Caco-2 (cell line): Measurements from ENCODE around the gene GMPR. TPM values are rescaled to one million over a fixed set of nuclear protein-coding genes. Genes with fewer than 3 reads are reported as not detected.

ENCODE experiments used
- BruUV-seq: library from RNA; stranded (reverse); fragments of 400-500 nt; replicated peaks from 2 replicates; lab custom pipeline; 2021; lab: Mats Ljungman, UMichigan
- CTCF ChIA-PET: fragments of 300-600 bp; sonication (Branson Sonifier 250); formaldehyde crosslinking; loops from one replicate; lab custom pipeline; 2022; ENCODE audit warnings: antibody characterized with exemption; lab: Charles Lee
- POLR2A ChIA-PET: fragments of 300-600 bp; sonication (Branson Sonifier 250); formaldehyde crosslinking; loops from one replicate; lab custom pipeline; 2022; ENCODE audit warnings: antibody characterized with exemption; lab: Charles Lee
- DNase-seq, 2 experiments: peaks; one replicate each; pipeline versions ENCODE4 v3.0.0 to v3.0.0-alpha.2; 2020 to 2022
- H3K27me3 ChIP-seq: replicated peaks from 2 replicates; pipeline ENCODE4 v1.6.0; 2011; ENCODE audit warnings: low read length; ENCODE audit not compliant: control insufficient read depth, insufficient read depth
- H3K36me3 ChIP-seq: 2 replicates; pipeline ENCODE4 v1.5.1; 2011; ENCODE audit warnings: low read length; ENCODE audit not compliant: control insufficient read depth, insufficient read depth
- H3K4me1 ChIP-seq: fragments of 250-450 bp; sonication (Bioruptor Pico); 2 replicates; pipeline ENCODE4 v1.5.1; 2020; ENCODE audit warnings: mild to moderate bottlenecking
- H3K4me3 ChIP-seq: 2 replicates; pipeline ENCODE4 v1.5.1; 2011; ENCODE audit warnings: low read depth, mild to moderate bottlenecking, control low read depth, low read length
- H3K9me3 ChIP-seq: fragments of 250-450 bp; sonication (Bioruptor Pico); 2 replicates; pipeline ENCODE4 v1.5.1; 2020; ENCODE audit warnings: mild to moderate bottlenecking, moderate library complexity
- H3K27ac Mint-ChIP-seq: one replicate; pipeline ENCODE4 v1.8.0; 2022; ENCODE audit warnings: mixed read lengths; ENCODE audit not compliant: unreplicated experiment
- H3K27me3 Mint-ChIP-seq: one replicate; pipeline ENCODE4 v1.8.0; 2022; ENCODE audit warnings: mixed read lengths; ENCODE audit not compliant: insufficient read depth, unreplicated experiment
- H3K36me3 Mint-ChIP-seq: one replicate; pipeline ENCODE4 v1.8.0; 2022; ENCODE audit warnings: mild to moderate bottlenecking, mixed read lengths; ENCODE audit not compliant: insufficient read depth, unreplicated experiment
- H3K4me1 Mint-ChIP-seq: one replicate; pipeline ENCODE4 v1.8.0; 2022; ENCODE audit warnings: low read depth, mixed read lengths; ENCODE audit not compliant: unreplicated experiment
- H3K4me3 Mint-ChIP-seq: one replicate; pipeline ENCODE4 v1.8.0; 2022; ENCODE audit warnings: mild to moderate bottlenecking, moderate library complexity, mixed read lengths; ENCODE audit not compliant: unreplicated experiment
- H3K9me3 Mint-ChIP-seq: one replicate; pipeline ENCODE4 v1.8.0; 2022; ENCODE audit warnings: mixed read lengths; ENCODE audit not compliant: unreplicated experiment
- CTCF ChIP-seq, 2 experiments: fragments of 200-600 bp in 1 of 2; IDR thresholded peaks; 1 replicate in 1 of 2; 2 replicates in 1 of 2; pipeline versions ENCODE4 v1.5.1 to v1.8.0; 2011 to 2022; ENCODE audit warnings: antibody characterized with exemption in 1 of 2, control low read depth in 1 of 2, inconsistent platforms in 1 of 2, low read depth in 1 of 2, low read length in 1 of 2, mild to moderate bottlenecking in 1 of 2, moderate library complexity in 1 of 2; ENCODE audit not compliant: insufficient read depth in 1 of 2, severe bottlenecking in 1 of 2, unreplicated experiment in 1 of 2
- intact Hi-C: fragments of 100-400 bp; cut with micrococcal nuclease; formaldehyde crosslinking; loops from one replicate; pipeline ENCODE4 v1.10.0; 2022; ENCODE audit not compliant: unreplicated experiment
- total RNA-seq: library from RNA; stranded (reverse); gene quantifications from 2 replicates; pipeline ENCODE4 v1.2.3, GENCODE V29; 2022

GMPR gene
- total RNA-seq, 1 experiment from 2014 or later: 1.3 TPM

DNA sequence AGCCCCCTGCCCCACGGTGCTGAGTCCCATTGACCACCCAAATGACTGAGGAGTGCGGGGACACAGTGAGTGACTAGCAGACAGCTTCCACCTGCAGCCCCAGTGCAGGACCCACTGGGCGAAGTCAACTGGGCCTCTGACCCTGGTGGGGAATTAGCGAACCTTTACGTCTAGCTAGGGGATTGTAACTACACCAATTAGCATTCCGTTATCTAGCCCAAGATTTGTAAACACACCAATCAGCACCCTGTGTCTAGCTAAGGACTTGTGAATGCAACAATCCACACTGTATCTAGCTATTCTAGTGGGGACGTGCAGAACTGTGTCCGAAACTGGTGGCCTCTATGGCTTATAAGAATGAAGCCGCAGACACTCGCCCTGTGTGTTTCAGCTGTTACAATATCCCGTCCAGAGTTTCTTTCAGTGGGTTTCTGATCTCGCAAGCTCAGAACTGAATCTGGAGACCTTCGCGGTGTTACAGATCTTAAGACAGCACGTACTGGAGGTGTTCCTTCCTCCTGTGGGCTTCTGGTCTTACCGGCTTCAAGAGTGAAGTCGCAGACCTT, 21.1 kb upstream of the GMPR start:
- BruUV-seq: no TSS peak
- no peaks in the 10 kb centered on the region for H3K27me3 Mint-ChIP-seq
- H3K9me3 Mint-ChIP-seq: no peaks in the 10 kb centered on the region
- DNase-seq: no peak
- Histone ChIP-seq H3K4me1 (no peaks in the 10 kb centered on the region; the same call in 1 of the 2 replicates), H3K36me3 (no peaks in the 10 kb centered on the region), H3K4me3 (no peak overlapping the region), H3K9me3 (no peaks in the 10 kb centered on the region), H3K27me3 (no peaks in the 10 kb centered on the region)
- POLR2A ChIA-PET: no interaction called here
- TF ChIP-seq CTCF (IDR thresholded peaks at IDR 0.05; ENCODE audit: insufficient read depth in 1 of 2, low read depth in 1 of 2, low read length in 1 of 2, severe bottlenecking in 1 of 2, unreplicated experiment in 1 of 2): no peak
- intact Hi-C loops: no loop called here
- no peak overlapping the region for H3K4me3 Mint-ChIP-seq
- no peaks in the 10 kb centered on the region for H3K36me3 Mint-ChIP-seq
- no peak overlapping the region for H3K27ac Mint-ChIP-seq
- no peaks in the 10 kb centered on the region for H3K4me1 Mint-ChIP-seq
- CTCF ChIA-PET: interaction anchor here (0.5 kb wide), 1 partner anchor 524 kb away, joined by 5 read pairs; no protein-coding TSS in a partner anchor

- no peaks in the 10 kb centered on the region for H3K36me3 Mint-ChIP-seq
- no peaks in the 10 kb centered on the region for H3K9me3 ChIP-seq
- H3K4me1 ChIP-seq: no peaks in the 10 kb centered on the region; the same call in 1 of the 2 replicates
- no peaks in the 10 kb centered on the region for H3K9me3 Mint-ChIP-seq
- H3K27me3 ChIP-seq: no peaks in the 10 kb centered on the region
- DNase-seq: no peak
- BruUV-seq: no TSS peak
- no peak for TF ChIP-seq CTCF (IDR thresholded peaks at IDR 0.05; ENCODE audit: insufficient read depth in 1 of 2, low read depth in 1 of 2, low read length in 1 of 2, severe bottlenecking in 1 of 2, unreplicated experiment in 1 of 2)
- H3K4me1 Mint-ChIP-seq: no peaks in the 10 kb centered on the region
- H3K27ac Mint-ChIP-seq: no peak overlapping the region
- H3K36me3 ChIP-seq: no peaks in the 10 kb centered on the region
- no peaks in the 10 kb centered on the region for H3K27me3 Mint-ChIP-seq
- H3K4me3 ChIP-seq: no peak overlapping the region
- CTCF ChIA-PET: no interaction called here
- no peak overlapping the region for H3K4me3 Mint-ChIP-seq
- intact Hi-C loops: no loop called here
- POLR2A ChIA-PET: no interaction called here
Measured at GRCh38 chr6:16222826-16223225, 15.6 kb upstream of the GMPR start.

- H3K4me1 Mint-ChIP-seq: no peaks in the 10 kb centered on the region
- intact Hi-C loops: no loop called here
- H3K36me3 Mint-ChIP-seq: no peaks in the 10 kb centered on the region
- POLR2A ChIA-PET: no interaction called here
- Histone ChIP-seq H3K4me3 (no peak overlapping the region), H3K36me3 (no peaks in the 10 kb centered on the region), H3K27me3 (no peaks in the 10 kb centered on the region), H3K9me3 (no peaks in the 10 kb centered on the region), H3K4me1 (no peaks in the 10 kb centered on the region; the same call in 1 of the 2 replicates)
- DNase-seq: no peak
- no peaks in the 10 kb centered on the region for H3K27me3 Mint-ChIP-seq
- CTCF ChIA-PET: no interaction called here
- no peak for TF ChIP-seq CTCF (IDR thresholded peaks at IDR 0.05; ENCODE audit: insufficient read depth in 1 of 2, low read depth in 1 of 2, low read length in 1 of 2, severe bottlenecking in 1 of 2, unreplicated experiment in 1 of 2)
- H3K9me3 Mint-ChIP-seq: no peaks in the 10 kb centered on the region
- H3K4me3 Mint-ChIP-seq: no peak overlapping the region
- BruUV-seq: no TSS peak
- H3K27ac Mint-ChIP-seq: no peak overlapping the region
Measured at GRCh38 chr6:16223362-16223761, 15.0 kb upstream of the GMPR start.
